Stimulated activated CD8-positive, alpha-beta memory T cell treated with anti-CD3 and anti-CD28 coated beads, Interleukin-4, amount 100 ng/mL, for 48 hours (primary cell): ENCODE results near the gene CHL1.

Experiments
- DNase-seq: peaks from one replicate; pipeline ENCODE4 v3.0.0-alpha.2; 2020

The CHL1 gene

GRCh38 chr3:228442-229182 lies 32.0 kb downstream of the CHL1 start:
- DNase-seq: no peak

GRCh38 chr3:229183-229661 lies 32.7 kb downstream of the CHL1 start:
- no peak for DNase-seq

GRCh38 chr3:236881-237280 lies 40.3 kb downstream of the CHL1 start:
- DNase-seq: no peak

DNA sequence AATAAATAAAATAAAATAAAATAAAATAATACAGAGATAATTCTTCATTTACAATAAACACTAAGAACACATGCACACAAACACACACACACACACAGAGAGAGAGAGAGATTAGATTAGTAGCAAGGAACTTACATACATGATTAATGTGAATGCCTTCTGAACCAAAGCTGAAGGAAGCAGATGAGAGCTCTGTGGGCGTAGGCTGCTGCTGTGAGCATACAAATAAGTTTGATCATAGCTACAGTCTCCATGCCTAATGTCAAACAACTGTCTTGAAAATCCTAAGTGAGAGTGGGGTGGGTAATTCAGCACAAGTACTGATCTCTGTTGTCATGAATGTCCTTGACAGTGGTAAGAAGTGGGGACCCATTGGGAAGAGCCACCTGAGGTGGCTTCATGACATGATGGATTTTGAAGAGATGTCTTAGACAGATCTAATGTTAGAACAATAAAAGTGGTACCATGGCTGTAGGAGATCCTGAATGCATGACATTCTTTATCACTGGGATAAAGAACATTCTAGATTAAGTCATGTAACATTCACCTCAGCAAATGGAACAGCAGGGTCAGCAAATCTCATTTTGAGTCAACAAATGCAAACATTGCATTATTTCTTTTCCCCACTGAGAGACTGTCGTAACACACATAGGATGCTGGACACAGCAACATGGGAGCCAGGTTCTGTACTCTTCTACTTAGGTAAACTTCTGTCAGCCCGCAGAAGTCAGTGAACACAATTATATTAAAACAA lies 46.2 kb downstream of the CHL1 start:
- no peak for DNase-seq

DNA sequence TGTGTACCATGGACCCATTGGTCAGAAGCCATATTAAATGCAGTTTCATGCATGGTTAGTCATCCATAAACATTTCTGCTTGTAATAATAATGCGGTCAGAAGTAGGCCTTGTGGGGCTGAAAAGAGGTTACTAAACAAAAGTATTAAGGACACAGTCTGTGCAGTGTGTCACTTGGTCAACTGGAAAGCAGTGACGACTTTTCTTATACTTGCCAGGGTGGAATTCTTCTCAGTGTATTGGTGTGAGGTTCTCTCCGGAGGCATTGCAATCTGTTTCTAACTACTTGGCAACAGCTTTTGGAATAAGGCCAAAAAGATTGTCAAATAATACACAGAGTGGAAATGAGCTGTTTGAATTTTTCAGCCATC lies 46.8 kb downstream of the CHL1 start:
- DNase-seq: no peak

DNA sequence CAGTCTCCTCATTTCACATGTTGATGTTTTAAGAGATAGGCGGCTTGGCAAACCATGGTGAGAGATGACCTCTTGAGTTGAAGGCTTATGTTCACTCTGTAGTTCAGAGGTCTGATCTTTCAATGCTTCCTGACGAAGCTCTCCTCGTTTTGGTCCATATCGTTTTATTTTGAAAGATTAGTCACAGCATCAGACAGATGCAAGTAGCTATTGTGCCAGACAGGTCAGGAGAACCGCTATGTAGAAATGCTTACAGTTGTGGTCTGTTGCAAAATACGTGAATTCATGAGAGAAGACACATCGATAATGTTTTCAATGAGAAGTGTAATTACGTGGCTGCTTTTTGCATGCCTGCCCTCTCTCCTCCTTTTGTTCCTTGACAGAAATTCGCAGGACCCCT lies 47.5 kb downstream of the CHL1 start:
- DNase-seq: no peak

- no peak for DNase-seq
These were observed 51.4 kb downstream of the CHL1 start for GRCh38 chr3:247916-248315.

- DNase-seq: no peak
These were observed 52.4 kb downstream of the CHL1 start for GRCh38 chr3:248864-249520.

DNA sequence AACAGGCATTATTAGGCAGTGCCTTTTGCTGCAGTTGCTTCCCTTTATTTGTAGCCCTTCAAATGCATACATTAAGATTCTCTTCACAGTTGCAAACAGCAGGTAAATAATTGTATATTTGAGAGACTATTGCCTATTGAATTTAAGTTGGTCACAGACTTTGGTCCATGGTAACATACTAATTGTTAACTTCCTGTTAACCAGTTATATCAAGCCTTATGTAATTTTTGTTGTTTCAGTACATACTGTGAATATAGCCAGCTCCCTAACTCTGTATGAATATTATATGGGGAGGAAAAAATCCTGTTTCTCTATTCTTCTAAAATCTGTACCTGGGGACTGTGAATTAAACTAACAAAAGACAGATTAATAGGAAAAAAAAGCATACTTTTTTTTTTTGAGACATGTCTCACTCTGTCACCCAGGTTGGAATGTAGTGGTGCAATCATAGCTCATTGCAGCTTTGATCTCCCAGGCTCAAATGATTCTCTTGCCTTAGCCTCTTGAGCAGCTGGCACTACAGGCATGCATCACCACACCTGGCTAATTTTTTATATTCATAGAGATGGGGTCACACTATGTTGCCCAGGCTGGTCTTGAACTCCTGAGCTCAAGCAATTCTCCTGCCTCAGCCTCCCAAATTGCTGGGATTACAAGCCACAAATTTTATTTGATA lies 53.2 kb downstream of the CHL1 start:
- DNase-seq: no peak

- DNase-seq: no peak
These were observed 59.9 kb downstream of the CHL1 start for GRCh38 chr3:256501-256900.

DNA sequence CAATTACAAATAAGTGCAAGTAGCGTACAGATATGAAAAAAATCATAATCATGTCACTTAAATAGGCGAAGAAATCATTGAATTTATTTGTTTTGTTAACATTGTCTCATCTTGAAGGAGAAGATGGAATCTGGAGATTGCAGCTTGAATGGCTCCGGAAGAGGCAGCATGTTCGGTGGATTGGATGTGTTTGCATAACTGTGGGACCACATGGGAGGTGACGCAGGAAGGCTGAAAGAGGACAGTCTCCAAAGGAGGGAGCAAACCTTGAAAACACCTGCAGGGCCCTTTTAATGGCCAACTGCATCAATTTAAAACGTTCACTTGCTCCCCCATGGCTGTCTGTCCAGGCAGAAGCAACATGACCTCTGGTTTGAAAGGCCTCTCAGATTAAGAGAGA lies 61.3 kb downstream of the CHL1 start:
- no peak for DNase-seq

GRCh38 chr3:260898-261297 lies 64.3 kb downstream of the CHL1 start:
- no peak for DNase-seq

DNA sequence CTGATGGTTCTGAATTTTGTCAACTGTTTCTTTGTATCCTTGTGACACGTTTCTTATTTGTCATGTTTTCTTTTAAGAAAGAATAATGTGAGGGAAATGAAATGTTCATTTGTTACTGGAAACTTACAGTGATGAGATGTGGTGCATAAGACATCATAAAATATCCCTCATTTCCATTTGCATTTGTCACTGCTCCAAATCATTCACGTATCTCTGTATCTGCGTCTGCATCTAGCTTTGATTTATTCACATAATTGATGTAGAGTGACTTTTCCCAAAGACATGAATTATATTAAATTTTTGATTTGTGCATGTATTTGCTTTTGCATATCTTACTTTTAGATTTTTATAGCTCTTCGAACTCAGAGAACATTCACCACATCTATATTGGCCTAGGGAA lies 66.8 kb downstream of the CHL1 start:
- DNase-seq: no peak

DNA sequence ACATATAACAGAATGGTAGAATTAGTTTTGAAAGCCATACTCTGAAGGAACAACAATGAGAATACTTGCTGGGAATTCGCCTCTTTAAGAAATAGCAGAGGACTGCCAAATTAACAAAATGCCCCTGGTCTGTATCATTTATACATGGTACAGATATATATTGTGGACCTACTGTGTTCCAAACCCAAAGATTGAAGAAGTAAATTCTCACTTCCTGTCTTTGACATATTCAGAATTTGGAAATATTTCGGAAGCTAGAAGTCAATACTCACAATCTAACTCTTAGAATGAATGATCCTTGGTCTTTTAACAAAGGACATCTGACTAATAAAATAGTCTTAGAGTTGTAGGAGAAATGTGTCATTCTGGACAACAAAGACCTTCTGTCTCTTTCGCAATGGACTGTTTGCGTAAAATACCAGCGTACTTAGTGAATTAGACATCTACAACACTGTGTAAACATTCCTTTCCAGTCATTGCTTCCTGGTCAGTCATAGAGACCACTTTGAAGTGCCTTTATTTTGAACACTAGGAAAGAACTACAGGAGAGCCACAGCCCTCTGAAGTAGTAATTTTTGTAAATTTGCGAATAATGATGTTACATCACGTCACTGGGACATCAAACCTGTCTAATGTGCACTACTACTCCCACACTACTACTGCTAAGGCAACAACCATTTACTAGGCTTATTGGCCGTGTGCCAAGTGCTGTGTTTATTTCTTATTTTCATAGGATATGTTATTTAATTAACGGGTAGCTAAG lies 68.0 kb downstream of the CHL1 start:
- DNase-seq: no peak

GRCh38 chr3:267101-267500 lies 70.5 kb downstream of the CHL1 start:
- no peak for DNase-seq

- DNase-seq: no peak
These were observed 74.1 kb downstream of the CHL1 start for GRCh38 chr3:270688-271087.

- no peak for DNase-seq
These were observed 78.4 kb downstream of the CHL1 start for GRCh38 chr3:274927-275326.

DNA sequence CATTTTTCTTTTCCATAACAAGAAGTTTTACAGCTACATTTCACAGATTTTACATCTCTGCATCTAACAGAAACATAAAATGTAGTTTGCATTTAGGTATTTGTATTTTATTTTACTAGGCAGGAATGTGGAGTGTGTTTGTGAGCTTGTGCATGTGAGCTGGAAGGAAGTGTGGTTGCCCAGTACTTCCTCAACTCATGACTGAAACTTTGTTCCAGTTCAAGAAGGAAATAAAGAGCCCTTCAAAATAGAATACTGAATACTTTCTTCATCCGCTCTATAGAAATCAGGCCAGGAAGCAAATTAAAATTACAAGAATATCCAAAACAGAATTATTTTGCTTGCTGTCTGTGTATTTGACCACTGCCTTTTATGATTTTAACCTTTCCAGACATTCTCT lies 81.3 kb downstream of the CHL1 start:
- DNase-seq: no peak

GRCh38 chr3:278300-279064 lies 81.9 kb downstream of the CHL1 start:
- no peak for DNase-seq

- DNase-seq: no peak
These were observed 82.8 kb downstream of the CHL1 start for GRCh38 chr3:279325-279724.

DNA sequence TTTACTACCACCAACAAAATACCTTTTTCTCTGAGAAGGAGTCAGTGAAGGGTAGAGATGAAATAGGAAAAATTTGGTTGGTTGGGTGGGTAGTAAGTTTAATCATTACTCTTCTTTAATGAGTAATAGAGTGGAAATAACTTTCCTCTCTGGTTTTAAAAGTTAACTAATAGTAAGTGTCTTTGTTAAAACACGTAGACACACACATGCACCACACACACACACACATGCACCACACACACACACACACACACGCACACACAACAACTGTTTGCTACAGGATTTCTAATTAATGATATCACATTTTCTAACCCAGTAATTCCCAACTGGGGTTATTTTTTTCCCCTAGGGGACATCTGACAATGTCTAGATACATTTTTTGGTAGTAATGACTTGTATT lies 84.1 kb downstream of the CHL1 start:
- DNase-seq: no peak

- no peak for DNase-seq
These were observed 87.8 kb downstream of the CHL1 start for GRCh38 chr3:284322-284721.
